ENCODE data around the gene POU3F4. TPM values are rescaled to one million over a fixed set of nuclear protein-coding genes. Genes with fewer than 3 reads are reported as not detected.

Gene POU3F4
- total RNA-seq (ENCODE audit: low replicate concordance) = 0.45 and 1.3 TPM in 2 replicates
- long read RNA-seq = 0 reads

- TF ChIP-seq CTCF (conservative IDR thresholded peaks at IDR 0.05) = no peak
- Mint-ChIP-seq H3K27ac (no peak within 1 kb of the TSS), H3K36me3 (no peaks in the 10 kb centered on the region), H3K4me3 (peak within 1 kb of the TSS; percentile 82), H3K9me3 (no peaks in the 10 kb centered on the region), H3K4me1 (ENCODE audit: unreplicated experiment) (no peaks in the 10 kb centered on the region), H3K27me3 (peaks cover 99% of the 10 kb centered on the region)
- no peak for DNase-seq (ENCODE audit: extremely low spot score, unreplicated experiment)
These were observed at the start of gene POU3F4 for GRCh38 chrX:83508006-83508405. TSS of gene POU3F4 (plus strand) at chrX:83508290. CDS start at chrX:83508325, 35 bp downstream.

GRCh38 chrX:83469551-83469950, 38.5 kb upstream of the POU3F4 start:
- Mint-ChIP-seq H3K27me3 (no peaks in the 10 kb centered on the region), H3K27ac (no peak overlapping the region), H3K9me3 (no peaks in the 10 kb centered on the region), H3K4me1 (ENCODE audit: unreplicated experiment) (no peaks in the 10 kb centered on the region), H3K4me3 (no peak overlapping the region), H3K36me3 (no peaks in the 10 kb centered on the region)
- TF ChIP-seq CTCF (conservative IDR thresholded peaks at IDR 0.05) = peak; percentile 72
- DNase-seq (ENCODE audit: extremely low spot score, unreplicated experiment) = no peak

GRCh38 chrX:83495898-83496297, 12.2 kb upstream of the POU3F4 start:
- Mint-ChIP-seq H3K36me3 (no peaks in the 10 kb centered on the region), H3K4me1 (ENCODE audit: unreplicated experiment) (no peaks in the 10 kb centered on the region), H3K27ac (no peak overlapping the region), H3K4me3 (no peak overlapping the region), H3K27me3 (peaks cover 14% of the 10 kb centered on the region), H3K9me3 (no peaks in the 10 kb centered on the region)
- no peak for DNase-seq (ENCODE audit: extremely low spot score, unreplicated experiment)
- no peak for TF ChIP-seq CTCF (conservative IDR thresholded peaks at IDR 0.05)

GRCh38 chrX:83501003-83501402, 7.1 kb upstream of the POU3F4 start:
- no peak for DNase-seq (ENCODE audit: extremely low spot score, unreplicated experiment)
- no peak overlapping the region for H3K27ac Mint-ChIP-seq
- no peaks in the 10 kb centered on the region for H3K36me3 Mint-ChIP-seq
- H3K4me3 Mint-ChIP-seq = no peak overlapping the region
- TF ChIP-seq CTCF (conservative IDR thresholded peaks at IDR 0.05) = no peak
- H3K27me3 Mint-ChIP-seq = peaks cover 65% of the 10 kb centered on the region
- H3K9me3 Mint-ChIP-seq = no peaks in the 10 kb centered on the region
- no peaks in the 10 kb centered on the region for H3K4me1 Mint-ChIP-seq (ENCODE audit: unreplicated experiment)

- no peak for DNase-seq (ENCODE audit: extremely low spot score, unreplicated experiment)
- Mint-ChIP-seq H3K4me1 (ENCODE audit: unreplicated experiment) (no peaks in the 10 kb centered on the region), H3K9me3 (no peaks in the 10 kb centered on the region), H3K36me3 (no peaks in the 10 kb centered on the region), H3K27ac (no peak overlapping the region), H3K27me3 (peaks cover 70% of the 10 kb centered on the region), H3K4me3 (no peak overlapping the region)
- no peak for TF ChIP-seq CTCF (conservative IDR thresholded peaks at IDR 0.05)
These were observed 6.6 kb upstream of the POU3F4 start for GRCh38 chrX:83501530-83501929.

Data from type B pancreatic cell (in vitro differentiated cells).